Smooth muscle cell (in vitro differentiated cells): ENCODE data around the gene JAML. TPM values are rescaled to one million over a fixed set of nuclear protein-coding genes. Genes with fewer than 3 reads are reported as not detected.

Experiments used
- DNase-seq: peaks from one replicate; lab custom pipeline; 2025; ENCODE audit not compliant: unreplicated experiment; lab: John Stamatoyannopoulos, UW
- H2AFZ ChIP-seq: fragments of 200-600 bp; sonication (generic); 2 replicates; pipeline ENCODE4 v1.6.0; 2016; ENCODE audit warnings: antibody characterized with exemption, low read depth, mild to moderate bottlenecking
- H3F3A ChIP-seq: fragments of 200-600 bp; sonication (generic); 2 replicates; pipeline ENCODE4 v1.6.0; 2017; ENCODE audit warnings: antibody characterized with exemption, low read depth
- H3K27ac ChIP-seq: fragments of 200-600 bp; sonication (generic); 2 replicates; pipeline ENCODE4 v1.5.1; 2016; ENCODE audit warnings: low read depth, mild to moderate bottlenecking
- H3K27me3 ChIP-seq: fragments of 200-600 bp; sonication (generic); 2 replicates; pipeline ENCODE4 v1.6.1; 2016; ENCODE audit warnings: low read depth, mild to moderate bottlenecking
- H3K36me3 ChIP-seq: fragments of 200-600 bp; sonication (generic); 2 replicates; pipeline ENCODE4 v1.5.1; 2016; ENCODE audit warnings: low read depth
- H3K4me1 ChIP-seq: fragments of 200-600 bp; sonication (generic); 2 replicates; pipeline ENCODE4 v1.5.1; 2016; ENCODE audit warnings: low read depth
- H3K4me2 ChIP-seq: fragments of 200-600 bp; sonication (generic); 2 replicates; pipeline ENCODE4 v1.6.0; 2016; ENCODE audit warnings: mild to moderate bottlenecking
- H3K4me3 ChIP-seq: fragments of 200-600 bp; sonication (generic); 2 replicates; pipeline ENCODE4 v1.5.1; 2016; ENCODE audit warnings: mild to moderate bottlenecking
- H3K79me2 ChIP-seq: fragments of 200-600 bp; sonication (generic); 2 replicates; pipeline ENCODE4 v1.6.0; 2016; ENCODE audit warnings: low read depth, mild to moderate bottlenecking
- H3K9ac ChIP-seq: fragments of 200-600 bp; sonication (generic); 2 replicates; pipeline ENCODE4 v1.6.0; 2016; ENCODE audit warnings: low read depth
- H3K9me3 ChIP-seq: fragments of 200-600 bp; sonication (generic); replicated peaks from 2 replicates; pipeline ENCODE4 v1.5.1; 2016; ENCODE audit warnings: low read depth
- H4K20me1 ChIP-seq: fragments of 200-600 bp; sonication (generic); 2 replicates; pipeline ENCODE4 v1.6.0; 2016; ENCODE audit warnings: low read depth
- WGBS: methylation state at CpG from one replicate; pipeline ENCODE4 v1.1.7; 2016; ENCODE audit warnings: low lambda C conversion rate; 5-methylcytosine and 5-hydroxymethylcytosine counted together
- polyA plus RNA-seq: library from polyadenylated mRNA; unstranded; fragments of >200 nt; fragmentation: Nextera tagmentation; extraction: Ambion mirVana; gene quantifications from 2 replicates; pipeline ENCODE4 v1.2.1, GENCODE V29; 2016
- total RNA-seq: library from RNA; depleted of rRNA; stranded (reverse); fragments of >200 nt; gene quantifications from 2 replicates; pipeline ENCODE4 v1.2.3, GENCODE V29; 2014
- TF ChIP-seq, protein P1 (sequence below): fragments of 200-600 bp; sonication (generic); IDR thresholded peaks from 2 replicates; pipeline ENCODE4 v1.5.1; 2017; ENCODE audit warnings: borderline replicate concordance, mild to moderate bottlenecking, antibody characterized with exemption; ENCODE audit not compliant: insufficient read depth, poor library complexity, severe bottlenecking

Gene JAML
- total and polyA plus RNA-seq, 2 experiments from 2014 or later: not detected

DNA sequence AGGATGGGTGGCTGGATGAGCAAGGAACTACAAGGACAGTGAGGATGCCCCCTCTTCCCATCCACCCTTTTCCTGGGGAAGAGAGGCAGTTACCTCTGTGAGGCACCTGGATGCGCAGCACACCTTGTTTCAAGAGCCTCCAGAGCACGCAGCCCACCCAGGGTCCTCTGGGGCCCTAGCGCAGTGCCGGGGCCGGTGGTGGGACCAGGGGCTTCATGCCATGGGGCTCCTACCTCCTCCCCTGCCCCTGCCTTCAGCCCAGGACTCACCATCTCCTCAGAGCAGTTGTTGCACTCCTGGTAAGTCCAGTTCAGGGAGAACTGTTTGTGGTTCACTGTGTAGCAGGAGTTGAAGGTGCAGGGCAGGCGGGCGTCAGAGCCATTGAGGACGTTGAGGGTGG, 56.5 kb downstream of the JAML start:
- Histone ChIP-seq H3K4me1 (no peaks in the 10 kb centered on the region), H4K20me1 (no peaks in the 10 kb centered on the region), H3K27me3 (peaks cover 64% of the 10 kb centered on the region), H3K36me3 (no peaks in the 10 kb centered on the region), H3F3A (no peaks in the 10 kb centered on the region), H3K9ac (no peak overlapping the region), H3K4me2 (no peak overlapping the region), H2AFZ (no peak overlapping the region), H3K79me2 (no peaks in the 10 kb centered on the region), H3K9me3 (no peaks in the 10 kb centered on the region), H3K4me3 (no peak overlapping the region), H3K27ac (no peak overlapping the region)
- TF ChIP-seq, protein P1, sequence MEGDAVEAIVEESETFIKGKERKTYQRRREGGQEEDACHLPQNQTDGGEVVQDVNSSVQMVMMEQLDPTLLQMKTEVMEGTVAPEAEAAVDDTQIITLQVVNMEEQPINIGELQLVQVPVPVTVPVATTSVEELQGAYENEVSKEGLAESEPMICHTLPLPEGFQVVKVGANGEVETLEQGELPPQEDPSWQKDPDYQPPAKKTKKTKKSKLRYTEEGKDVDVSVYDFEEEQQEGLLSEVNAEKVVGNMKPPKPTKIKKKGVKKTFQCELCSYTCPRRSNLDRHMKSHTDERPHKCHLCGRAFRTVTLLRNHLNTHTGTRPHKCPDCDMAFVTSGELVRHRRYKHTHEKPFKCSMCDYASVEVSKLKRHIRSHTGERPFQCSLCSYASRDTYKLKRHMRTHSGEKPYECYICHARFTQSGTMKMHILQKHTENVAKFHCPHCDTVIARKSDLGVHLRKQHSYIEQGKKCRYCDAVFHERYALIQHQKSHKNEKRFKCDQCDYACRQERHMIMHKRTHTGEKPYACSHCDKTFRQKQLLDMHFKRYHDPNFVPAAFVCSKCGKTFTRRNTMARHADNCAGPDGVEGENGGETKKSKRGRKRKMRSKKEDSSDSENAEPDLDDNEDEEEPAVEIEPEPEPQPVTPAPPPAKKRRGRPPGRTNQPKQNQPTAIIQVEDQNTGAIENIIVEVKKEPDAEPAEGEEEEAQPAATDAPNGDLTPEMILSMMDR: no peak
- DNase-seq: no peak
- 89% methylated on average over 8 of the region's 8 CpGs for WGBS

DNA sequence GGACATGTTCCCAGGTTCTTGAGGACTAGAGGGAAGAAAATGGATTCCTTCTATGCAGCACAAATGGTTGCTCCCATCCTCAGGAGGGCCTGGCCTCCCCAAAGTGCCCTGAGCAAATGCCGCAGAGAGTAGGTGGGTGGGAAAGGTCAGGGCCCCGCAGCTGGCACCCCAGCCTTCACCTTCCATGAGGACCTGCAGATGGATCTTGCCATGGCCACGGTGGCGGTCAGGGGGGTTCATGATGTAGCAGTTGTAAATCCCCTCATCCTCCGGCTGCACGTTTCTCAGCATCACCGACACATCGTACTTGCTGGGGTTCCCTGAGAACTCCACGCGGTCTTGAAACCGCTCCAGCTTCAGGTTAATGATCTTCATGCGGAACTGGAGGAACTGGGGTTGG, 56.9 kb downstream of the JAML start:
- Histone ChIP-seq H3F3A (no peaks in the 10 kb centered on the region), H3K9me3 (no peaks in the 10 kb centered on the region), H3K36me3 (no peaks in the 10 kb centered on the region), H3K4me1 (no peaks in the 10 kb centered on the region), H2AFZ (no peak overlapping the region), H3K4me2 (no peak overlapping the region), H3K4me3 (no peak overlapping the region), H3K27ac (no peak overlapping the region), H3K79me2 (no peaks in the 10 kb centered on the region), H3K27me3 (peaks cover 68% of the 10 kb centered on the region), H4K20me1 (no peaks in the 10 kb centered on the region), H3K9ac (no peak overlapping the region)
- TF ChIP-seq, protein P1: no peak
- WGBS: 94% methylated on average over 12 of the region's 12 CpGs
- no peak for DNase-seq

DNA sequence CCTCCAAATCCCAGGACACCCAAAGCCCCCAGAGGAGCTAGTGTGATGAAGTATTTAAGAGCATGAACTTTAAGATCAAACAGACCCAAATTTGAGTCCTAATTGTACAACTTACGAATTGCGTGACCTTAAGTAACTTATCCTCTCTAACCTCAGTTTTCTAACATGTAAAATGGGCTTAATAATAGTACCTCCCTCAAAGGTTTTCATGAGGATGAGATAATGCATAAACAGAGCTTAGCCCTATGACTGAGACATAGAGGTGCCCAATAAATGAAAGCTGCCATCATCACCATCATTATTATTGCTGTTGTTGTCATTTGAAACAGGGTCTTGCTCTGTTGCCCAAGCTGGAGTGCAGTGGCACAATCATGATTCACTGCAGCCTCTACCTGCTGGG, 57.6 kb downstream of the JAML start:
- H3K4me3 ChIP-seq: no peak overlapping the region

DNA sequence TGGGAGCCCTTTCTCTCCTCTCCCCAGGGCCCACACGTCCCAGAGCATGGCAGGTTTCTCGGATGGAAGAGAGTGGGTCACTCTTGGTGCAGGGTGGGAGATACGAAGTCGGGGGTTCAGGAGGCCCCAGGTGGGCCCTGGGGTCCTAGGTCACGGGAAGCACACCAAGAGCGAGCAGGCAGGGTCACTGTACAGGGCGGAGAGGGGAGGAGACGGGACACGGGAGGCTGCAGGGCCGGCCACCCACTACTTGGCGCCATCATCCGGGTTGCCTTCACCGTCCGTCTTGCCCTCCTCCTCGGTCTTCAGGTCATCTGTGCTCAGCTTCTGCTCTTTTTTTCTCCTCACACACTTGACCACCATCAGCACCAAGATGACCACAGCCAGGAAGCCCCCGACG, 58.2 kb downstream of the JAML start:
- H3K27ac ChIP-seq: no peak overlapping the region

More for the DNA sequence above, 57.6 kb downstream of the JAML start:
- TF ChIP-seq, protein P1: no peak
- H3K9ac ChIP-seq: no peak overlapping the region
- DNase-seq: no peak
- no peaks in the 10 kb centered on the region for H3K4me1 ChIP-seq
- peaks cover 74% of the 10 kb centered on the region for H3K27me3 ChIP-seq
- H4K20me1 ChIP-seq: no peaks in the 10 kb centered on the region
- H3K9me3 ChIP-seq: no peaks in the 10 kb centered on the region
- no peak overlapping the region for H3K4me2 ChIP-seq
- 93% methylated on average over 2 of the region's 2 CpGs for WGBS
- H3K27ac ChIP-seq: no peak overlapping the region
- H3K36me3 ChIP-seq: no peaks in the 10 kb centered on the region
- no peak overlapping the region for H2AFZ ChIP-seq
- H3F3A ChIP-seq: no peaks in the 10 kb centered on the region
- no peaks in the 10 kb centered on the region for H3K79me2 ChIP-seq

More for the DNA sequence above, 58.2 kb downstream of the JAML start:
- WGBS: 90% methylated on average over 17 of the region's 17 CpGs
- Histone ChIP-seq H3K79me2 (no peaks in the 10 kb centered on the region), H2AFZ (no peak overlapping the region), H4K20me1 (no peaks in the 10 kb centered on the region), H3K9ac (no peak overlapping the region), H3F3A (no peaks in the 10 kb centered on the region), H3K4me2 (no peak overlapping the region), H3K27me3 (peaks cover 79% of the 10 kb centered on the region), H3K4me1 (no peaks in the 10 kb centered on the region), H3K9me3 (no peaks in the 10 kb centered on the region), H3K4me3 (no peak overlapping the region), H3K36me3 (no peaks in the 10 kb centered on the region)
- TF ChIP-seq, protein P1: no peak
- no peak for DNase-seq
